WTC11 (cell line): Measurements from ENCODE around the gene STK39. TPM values are rescaled to one million over a fixed set of nuclear protein-coding genes. Genes with fewer than 3 reads are reported as not detected.

Experiments
- ATAC-seq: fragments of 200-7000 bp; cut with Tn5 transposase; 2 replicates; pipeline ENCODE4 v1.10.0; 2021; ENCODE audit warnings: mild to moderate bottlenecking, moderate library complexity
- CTCF ChIA-PET: fragments of 300-600 bp; sonication (Branson Sonifier 250); formaldehyde crosslinking; loops from one replicate; lab custom pipeline; 2021; ENCODE audit warnings: antibody characterized with exemption; lab: Charles Lee
- POLR2A ChIA-PET: fragments of 350-600 bp; sonication (Branson Sonifier 250); formaldehyde crosslinking; loops from one replicate; lab custom pipeline; 2021; ENCODE audit warnings: antibody characterized with exemption; lab: Charles Lee
- DNase-seq: peaks from one replicate; pipeline ENCODE4 v3.0.0; 2021; ENCODE audit warnings: low spot score
- H3K27ac Mint-ChIP-seq: 2 replicates; pipeline ENCODE4 v1.8.0; 2021; ENCODE audit warnings: mixed read lengths
- H3K27me3 Mint-ChIP-seq: 2 replicates; pipeline ENCODE4 v1.8.0; 2021; ENCODE audit warnings: low read depth, mild to moderate bottlenecking, moderate library complexity, mixed read lengths
- H3K36me3 Mint-ChIP-seq: 2 replicates; pipeline ENCODE4 v1.8.0; 2021; ENCODE audit warnings: mixed read lengths
- H3K4me1 Mint-ChIP-seq: 2 replicates; pipeline ENCODE4 v1.8.0; 2022; ENCODE audit warnings: mixed read lengths
- H3K4me3 Mint-ChIP-seq: 2 replicates; pipeline ENCODE4 v1.8.0; 2021; ENCODE audit warnings: mild to moderate bottlenecking, moderate library complexity, mixed read lengths
- H3K9me3 Mint-ChIP-seq: 2 replicates; pipeline ENCODE4 v1.8.0; 2021; ENCODE audit warnings: mixed read lengths
- CBFB ChIP-seq: sonication (generic); formaldehyde crosslinking; IDR thresholded peaks from 2 replicates; pipeline ENCODE4 v1.8.1; 2022; ENCODE audit warnings: mild to moderate bottlenecking, low read depth, missing genetic modification reagents
- HMGA2 ChIP-seq: fragments of 250-450 bp; sonication (Bioruptor Pico); IDR thresholded peaks from 2 replicates; pipeline ENCODE4 v1.4.0; 2021; ENCODE audit warnings: mild to moderate bottlenecking, moderate library complexity
- RELA ChIP-seq: sonication (generic); formaldehyde crosslinking; IDR thresholded peaks from 2 replicates; pipeline ENCODE4 v1.8.1; 2022; ENCODE audit warnings: missing genetic modification reagents, mild to moderate bottlenecking, borderline replicate concordance
- SMAD3 ChIP-seq: sonication (generic); formaldehyde crosslinking; IDR thresholded peaks from 2 replicates; pipeline ENCODE4 v1.8.0; 2022; ENCODE audit warnings: missing genetic modification reagents, mild to moderate bottlenecking, borderline replicate concordance
- ZNF219 ChIP-seq: sonication (generic); formaldehyde crosslinking; IDR thresholded peaks from 2 replicates; pipeline ENCODE4 v1.8.0; 2023; ENCODE audit warnings: missing genetic modification reagents, mild to moderate bottlenecking, borderline replicate concordance
- ZNF263 ChIP-seq: sonication (generic); formaldehyde crosslinking; IDR thresholded peaks from 2 replicates; pipeline ENCODE4 v1.8.1; 2022; ENCODE audit warnings: low read depth, mild to moderate bottlenecking, moderate library complexity, missing genetic modification reagents
- total RNA-seq: library from RNA; stranded (reverse); gene quantifications from 3 replicates; pipeline ENCODE4 v1.2.3, GENCODE V29; 2021
- TF ChIP-seq, protein P1 (sequence below): sonication (generic); formaldehyde crosslinking; IDR thresholded peaks from 2 replicates; pipeline ENCODE4 v1.8.0; 2022; ENCODE audit warnings: missing genetic modification reagents
- TF ChIP-seq, protein P2 (sequence below): sonication (generic); formaldehyde crosslinking; IDR thresholded peaks from 2 replicates; pipeline ENCODE4 v1.8.0; 2022; ENCODE audit warnings: mild to moderate bottlenecking, missing genetic modification reagents
- TF ChIP-seq, protein P3 (sequence below): sonication (generic); formaldehyde crosslinking; IDR thresholded peaks from 2 replicates; pipeline ENCODE4 v1.8.1; 2023; ENCODE audit warnings: mild to moderate bottlenecking, missing genetic modification reagents
- TF ChIP-seq, protein P4 (sequence below): fragments of 250-450 bp; sonication (Bioruptor Pico); IDR thresholded peaks from 2 replicates; pipeline ENCODE4 v1.9.0; 2021; ENCODE audit warnings: moderate library complexity, mild to moderate bottlenecking, inconsistent platforms, borderline replicate concordance
- TF ChIP-seq, protein P5 (sequence below): sonication (generic); formaldehyde crosslinking; IDR thresholded peaks from 2 replicates; pipeline ENCODE4 v1.8.0; 2023; ENCODE audit warnings: missing genetic modification reagents, mild to moderate bottlenecking, borderline replicate concordance
- TF ChIP-seq, protein P6 (sequence below): sonication (generic); formaldehyde crosslinking; IDR thresholded peaks from 2 replicates; pipeline ENCODE4 v1.8.1; 2023; ENCODE audit warnings: mild to moderate bottlenecking, missing genetic modification reagents, borderline replicate concordance

STK39 gene
- total RNA-seq, 1 experiment from 2014 or later: 20.5 TPM

DNA sequence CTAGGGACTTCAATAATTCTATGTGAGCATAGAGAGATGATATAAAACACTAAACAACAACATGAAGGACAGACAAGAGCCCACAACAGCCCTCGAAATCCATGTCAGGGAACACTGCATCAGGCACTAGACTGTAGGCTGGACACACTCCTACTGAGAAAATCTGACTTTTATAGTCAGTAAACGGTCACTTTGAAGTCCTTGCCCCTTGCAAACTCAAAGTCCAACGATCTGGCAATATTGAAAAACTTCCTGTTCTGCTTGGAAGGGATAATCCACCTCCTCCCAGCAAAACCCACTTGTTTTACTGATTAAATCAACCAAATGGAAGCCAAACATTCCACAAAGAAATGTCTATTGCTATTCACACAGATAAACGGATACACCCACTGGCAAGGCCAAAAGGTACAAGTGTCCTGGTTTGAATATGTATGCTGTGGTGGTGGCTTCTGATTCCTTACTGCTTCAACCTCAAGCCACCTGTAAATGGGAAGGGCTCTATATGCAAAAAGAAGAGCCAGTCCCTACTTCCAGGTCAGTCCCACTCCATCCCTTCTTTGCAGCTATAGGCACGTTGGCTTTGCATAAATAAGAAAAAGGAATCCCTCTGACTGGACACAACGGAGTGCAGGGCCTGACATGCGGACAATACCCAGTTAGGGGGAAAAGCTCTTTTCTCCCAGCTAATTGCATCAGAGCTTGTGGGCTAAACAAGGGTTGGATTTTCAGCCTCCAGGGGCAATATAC is 56.6 kb downstream of the STK39 start:
- ATAC-seq (peak; percentile 17; the same call in 1 of the 2 replicates), DNase-seq (no peak)
- ChIA-PET CTCF (interaction anchor here (0.6 kb wide), 1 partner anchor 293 kb away, joined by 5 read pairs; no protein-coding TSS in a partner anchor), POLR2A (no interaction called here)
- H3K27ac Mint-ChIP-seq: no peak overlapping the region
- H3K4me3 Mint-ChIP-seq: no peak overlapping the region
- H3K36me3 Mint-ChIP-seq: no peaks in the 10 kb centered on the region
- H3K4me1 Mint-ChIP-seq: peaks cover 44% of the 10 kb centered on the region
- TF ChIP-seq, protein P1, sequence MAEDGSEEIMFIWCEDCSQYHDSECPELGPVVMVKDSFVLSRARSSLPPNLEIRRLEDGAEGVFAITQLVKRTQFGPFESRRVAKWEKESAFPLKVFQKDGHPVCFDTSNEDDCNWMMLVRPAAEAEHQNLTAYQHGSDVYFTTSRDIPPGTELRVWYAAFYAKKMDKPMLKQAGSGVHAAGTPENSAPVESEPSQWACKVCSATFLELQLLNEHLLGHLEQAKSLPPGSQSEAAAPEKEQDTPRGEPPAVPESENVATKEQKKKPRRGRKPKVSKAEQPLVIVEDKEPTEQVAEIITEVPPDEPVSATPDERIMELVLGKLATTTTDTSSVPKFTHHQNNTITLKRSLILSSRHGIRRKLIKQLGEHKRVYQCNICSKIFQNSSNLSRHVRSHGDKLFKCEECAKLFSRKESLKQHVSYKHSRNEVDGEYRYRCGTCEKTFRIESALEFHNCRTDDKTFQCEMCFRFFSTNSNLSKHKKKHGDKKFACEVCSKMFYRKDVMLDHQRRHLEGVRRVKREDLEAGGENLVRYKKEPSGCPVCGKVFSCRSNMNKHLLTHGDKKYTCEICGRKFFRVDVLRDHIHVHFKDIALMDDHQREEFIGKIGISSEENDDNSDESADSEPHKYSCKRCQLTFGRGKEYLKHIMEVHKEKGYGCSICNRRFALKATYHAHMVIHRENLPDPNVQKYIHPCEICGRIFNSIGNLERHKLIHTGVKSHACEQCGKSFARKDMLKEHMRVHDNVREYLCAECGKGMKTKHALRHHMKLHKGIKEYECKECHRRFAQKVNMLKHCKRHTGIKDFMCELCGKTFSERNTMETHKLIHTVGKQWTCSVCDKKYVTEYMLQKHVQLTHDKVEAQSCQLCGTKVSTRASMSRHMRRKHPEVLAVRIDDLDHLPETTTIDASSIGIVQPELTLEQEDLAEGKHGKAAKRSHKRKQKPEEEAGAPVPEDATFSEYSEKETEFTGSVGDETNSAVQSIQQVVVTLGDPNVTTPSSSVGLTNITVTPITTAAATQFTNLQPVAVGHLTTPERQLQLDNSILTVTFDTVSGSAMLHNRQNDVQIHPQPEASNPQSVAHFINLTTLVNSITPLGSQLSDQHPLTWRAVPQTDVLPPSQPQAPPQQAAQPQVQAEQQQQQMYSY (CRISPR knock-in tag): peak; percentile 66
- TF ChIP-seq, protein P2, sequence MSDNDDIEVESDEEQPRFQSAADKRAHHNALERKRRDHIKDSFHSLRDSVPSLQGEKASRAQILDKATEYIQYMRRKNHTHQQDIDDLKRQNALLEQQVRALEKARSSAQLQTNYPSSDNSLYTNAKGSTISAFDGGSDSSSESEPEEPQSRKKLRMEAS (CRISPR knock-in tag): no peak
- TF ChIP-seq, protein P3, sequence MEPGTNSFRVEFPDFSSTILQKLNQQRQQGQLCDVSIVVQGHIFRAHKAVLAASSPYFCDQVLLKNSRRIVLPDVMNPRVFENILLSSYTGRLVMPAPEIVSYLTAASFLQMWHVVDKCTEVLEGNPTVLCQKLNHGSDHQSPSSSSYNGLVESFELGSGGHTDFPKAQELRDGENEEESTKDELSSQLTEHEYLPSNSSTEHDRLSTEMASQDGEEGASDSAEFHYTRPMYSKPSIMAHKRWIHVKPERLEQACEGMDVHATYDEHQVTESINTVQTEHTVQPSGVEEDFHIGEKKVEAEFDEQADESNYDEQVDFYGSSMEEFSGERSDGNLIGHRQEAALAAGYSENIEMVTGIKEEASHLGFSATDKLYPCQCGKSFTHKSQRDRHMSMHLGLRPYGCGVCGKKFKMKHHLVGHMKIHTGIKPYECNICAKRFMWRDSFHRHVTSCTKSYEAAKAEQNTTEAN (CRISPR knock-in tag): no peak
- no peaks in the 10 kb centered on the region; the same call in 1 of the 2 replicates for H3K27me3 Mint-ChIP-seq
- no peaks in the 10 kb centered on the region for H3K9me3 Mint-ChIP-seq

GRCh38 chr2:168189835-168190569 is 57.4 kb downstream of the STK39 start:
- DNase-seq (no peak), ATAC-seq (no peak)
- ChIA-PET CTCF (no interaction called here), POLR2A (no interaction called here)
- no peaks in the 10 kb centered on the region for H3K36me3 Mint-ChIP-seq
- no peak overlapping the region for H3K27ac Mint-ChIP-seq
- no peaks in the 10 kb centered on the region; the same call in 1 of the 2 replicates for H3K27me3 Mint-ChIP-seq
- H3K4me3 Mint-ChIP-seq: no peak overlapping the region
- peaks cover 52% of the 10 kb centered on the region for H3K4me1 Mint-ChIP-seq
- no peaks in the 10 kb centered on the region for H3K9me3 Mint-ChIP-seq
- TF ChIP-seq, protein P4, sequence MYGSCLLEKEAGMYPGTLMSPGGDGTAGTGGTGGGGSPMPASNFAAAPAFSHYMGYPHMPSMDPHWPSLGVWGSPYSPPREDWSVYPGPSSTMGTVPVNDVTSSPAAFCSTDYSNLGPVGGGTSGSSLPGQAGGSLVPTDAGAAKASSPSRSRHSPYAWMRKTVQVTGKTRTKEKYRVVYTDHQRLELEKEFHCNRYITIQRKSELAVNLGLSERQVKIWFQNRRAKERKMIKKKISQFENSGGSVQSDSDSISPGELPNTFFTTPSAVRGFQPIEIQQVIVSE: no peak
- no peak for TF ChIP-seq CBFB (CRISPR knock-in tag)
- no peak for TF ChIP-seq HMGA2 (CRISPR knock-in tag)
- no peak for TF ChIP-seq SMAD3
- no peak for TF ChIP-seq ZNF263
- TF ChIP-seq, protein P5, sequence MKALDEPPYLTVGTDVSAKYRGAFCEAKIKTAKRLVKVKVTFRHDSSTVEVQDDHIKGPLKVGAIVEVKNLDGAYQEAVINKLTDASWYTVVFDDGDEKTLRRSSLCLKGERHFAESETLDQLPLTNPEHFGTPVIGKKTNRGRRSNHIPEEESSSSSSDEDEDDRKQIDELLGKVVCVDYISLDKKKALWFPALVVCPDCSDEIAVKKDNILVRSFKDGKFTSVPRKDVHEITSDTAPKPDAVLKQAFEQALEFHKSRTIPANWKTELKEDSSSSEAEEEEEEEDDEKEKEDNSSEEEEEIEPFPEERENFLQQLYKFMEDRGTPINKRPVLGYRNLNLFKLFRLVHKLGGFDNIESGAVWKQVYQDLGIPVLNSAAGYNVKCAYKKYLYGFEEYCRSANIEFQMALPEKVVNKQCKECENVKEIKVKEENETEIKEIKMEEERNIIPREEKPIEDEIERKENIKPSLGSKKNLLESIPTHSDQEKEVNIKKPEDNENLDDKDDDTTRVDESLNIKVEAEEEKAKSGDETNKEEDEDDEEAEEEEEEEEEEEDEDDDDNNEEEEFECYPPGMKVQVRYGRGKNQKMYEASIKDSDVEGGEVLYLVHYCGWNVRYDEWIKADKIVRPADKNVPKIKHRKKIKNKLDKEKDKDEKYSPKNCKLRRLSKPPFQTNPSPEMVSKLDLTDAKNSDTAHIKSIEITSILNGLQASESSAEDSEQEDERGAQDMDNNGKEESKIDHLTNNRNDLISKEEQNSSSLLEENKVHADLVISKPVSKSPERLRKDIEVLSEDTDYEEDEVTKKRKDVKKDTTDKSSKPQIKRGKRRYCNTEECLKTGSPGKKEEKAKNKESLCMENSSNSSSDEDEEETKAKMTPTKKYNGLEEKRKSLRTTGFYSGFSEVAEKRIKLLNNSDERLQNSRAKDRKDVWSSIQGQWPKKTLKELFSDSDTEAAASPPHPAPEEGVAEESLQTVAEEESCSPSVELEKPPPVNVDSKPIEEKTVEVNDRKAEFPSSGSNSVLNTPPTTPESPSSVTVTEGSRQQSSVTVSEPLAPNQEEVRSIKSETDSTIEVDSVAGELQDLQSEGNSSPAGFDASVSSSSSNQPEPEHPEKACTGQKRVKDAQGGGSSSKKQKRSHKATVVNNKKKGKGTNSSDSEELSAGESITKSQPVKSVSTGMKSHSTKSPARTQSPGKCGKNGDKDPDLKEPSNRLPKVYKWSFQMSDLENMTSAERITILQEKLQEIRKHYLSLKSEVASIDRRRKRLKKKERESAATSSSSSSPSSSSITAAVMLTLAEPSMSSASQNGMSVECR: no peak
- no peak for TF ChIP-seq RELA (CRISPR knock-in tag)
- TF ChIP-seq ZNF219 (CRISPR knock-in tag): no peak
- TF ChIP-seq, protein P6, sequence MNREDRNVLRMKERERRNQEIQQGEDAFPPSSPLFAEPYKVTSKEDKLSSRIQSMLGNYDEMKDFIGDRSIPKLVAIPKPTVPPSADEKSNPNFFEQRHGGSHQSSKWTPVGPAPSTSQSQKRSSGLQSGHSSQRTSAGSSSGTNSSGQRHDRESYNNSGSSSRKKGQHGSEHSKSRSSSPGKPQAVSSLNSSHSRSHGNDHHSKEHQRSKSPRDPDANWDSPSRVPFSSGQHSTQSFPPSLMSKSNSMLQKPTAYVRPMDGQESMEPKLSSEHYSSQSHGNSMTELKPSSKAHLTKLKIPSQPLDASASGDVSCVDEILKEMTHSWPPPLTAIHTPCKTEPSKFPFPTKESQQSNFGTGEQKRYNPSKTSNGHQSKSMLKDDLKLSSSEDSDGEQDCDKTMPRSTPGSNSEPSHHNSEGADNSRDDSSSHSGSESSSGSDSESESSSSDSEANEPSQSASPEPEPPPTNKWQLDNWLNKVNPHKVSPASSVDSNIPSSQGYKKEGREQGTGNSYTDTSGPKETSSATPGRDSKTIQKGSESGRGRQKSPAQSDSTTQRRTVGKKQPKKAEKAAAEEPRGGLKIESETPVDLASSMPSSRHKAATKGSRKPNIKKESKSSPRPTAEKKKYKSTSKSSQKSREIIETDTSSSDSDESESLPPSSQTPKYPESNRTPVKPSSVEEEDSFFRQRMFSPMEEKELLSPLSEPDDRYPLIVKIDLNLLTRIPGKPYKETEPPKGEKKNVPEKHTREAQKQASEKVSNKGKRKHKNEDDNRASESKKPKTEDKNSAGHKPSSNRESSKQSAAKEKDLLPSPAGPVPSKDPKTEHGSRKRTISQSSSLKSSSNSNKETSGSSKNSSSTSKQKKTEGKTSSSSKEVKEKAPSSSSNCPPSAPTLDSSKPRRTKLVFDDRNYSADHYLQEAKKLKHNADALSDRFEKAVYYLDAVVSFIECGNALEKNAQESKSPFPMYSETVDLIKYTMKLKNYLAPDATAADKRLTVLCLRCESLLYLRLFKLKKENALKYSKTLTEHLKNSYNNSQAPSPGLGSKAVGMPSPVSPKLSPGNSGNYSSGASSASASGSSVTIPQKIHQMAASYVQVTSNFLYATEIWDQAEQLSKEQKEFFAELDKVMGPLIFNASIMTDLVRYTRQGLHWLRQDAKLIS (CRISPR knock-in tag): no peak
